PC-3 (cell line): Measurements from ENCODE around the gene IL21R. TPM values are rescaled to one million over a fixed set of nuclear protein-coding genes. Genes with fewer than 3 reads are reported as not detected.
A peak's percentile ranks its signal among the peaks of the same experiment; 100 is the strongest.

Experiments
- ATAC-seq: fragments of 200-7000 bp; cut with Tn5 transposase; 2 replicates; pipeline ENCODE4 v1.9.1; 2020; ENCODE audit warnings: mild to moderate bottlenecking, moderate library complexity
- BruUV-seq: library from RNA; stranded (reverse); fragments of 400-500 nt; replicated peaks from 2 replicates; lab custom pipeline; 2021; lab: Mats Ljungman, UMichigan
- CTCF ChIA-PET: fragments of 300-600 bp; sonication (Branson Sonifier 250); formaldehyde crosslinking; loops from one replicate; lab custom pipeline; 2022; ENCODE audit warnings: antibody characterized with exemption; lab: Charles Lee
- POLR2A ChIA-PET: fragments of 300-600 bp; sonication (Branson Sonifier 250); formaldehyde crosslinking; loops from one replicate; lab custom pipeline; 2022; ENCODE audit warnings: antibody characterized with exemption; ENCODE audit not compliant: unreplicated experiment; lab: Charles Lee
- DNase-seq: peaks from one replicate; pipeline ENCODE4 v3.0.0-alpha.2; 2015
- H2AFZ ChIP-seq: fragments of 300-600 bp; sonication (generic); 2 replicates; pipeline ENCODE4 v1.6.0; 2016; ENCODE audit warnings: antibody characterized with exemption, low read length
- H3F3A ChIP-seq: fragments of 300-600 bp; sonication (generic); one replicate; pipeline ENCODE4 v1.6.0; 2017; ENCODE audit warnings: antibody characterized with exemption, low read length, control low read depth, mild to moderate bottlenecking; ENCODE audit not compliant: unreplicated experiment
- H3K27ac ChIP-seq: fragments of 300-600 bp; sonication (generic); 2 replicates; pipeline ENCODE4 v1.5.1; 2016; ENCODE audit warnings: mild to moderate bottlenecking, low read length
- H3K27me3 ChIP-seq: fragments of 300-600 bp; sonication (generic); 2 replicates; pipeline ENCODE4 v1.6.1; 2016; ENCODE audit warnings: low read length, mixed read lengths
- H3K36me3 ChIP-seq: fragments of 300-600 bp; sonication (generic); 2 replicates; pipeline ENCODE4 v1.6.1; 2016; ENCODE audit warnings: low read depth, mixed run types, low read length, mixed read lengths
- H3K4me1 ChIP-seq: fragments of 300-600 bp; sonication (generic); 2 replicates; pipeline ENCODE4 v1.5.1; 2016; ENCODE audit warnings: low read length; ENCODE audit not compliant: insufficient read depth
- H3K4me2 ChIP-seq: fragments of 300-600 bp; sonication (generic); 2 replicates; pipeline ENCODE4 v1.6.0; 2016; ENCODE audit warnings: low read length
- H3K4me3 ChIP-seq: fragments of 300-600 bp; sonication (generic); 2 replicates; pipeline ENCODE4 v1.5.1; 2016; ENCODE audit warnings: mild to moderate bottlenecking, low read length, mixed read lengths
- H3K79me2 ChIP-seq: fragments of 300-600 bp; sonication (generic); 2 replicates; pipeline ENCODE4 v1.6.1; 2017; ENCODE audit warnings: low read length, mixed read lengths
- H3K9ac ChIP-seq: fragments of 300-600 bp; sonication (generic); 2 replicates; pipeline ENCODE4 v1.6.0; 2016; ENCODE audit warnings: mild to moderate bottlenecking, low read length
- H3K9me2 ChIP-seq: fragments of 300-600 bp; sonication (generic); replicated peaks from 2 replicates; pipeline ENCODE4 v1.6.1; 2016; ENCODE audit warnings: mixed run types, low read length, mixed read lengths
- H3K9me3 ChIP-seq: fragments of 300-600 bp; sonication (generic); 2 replicates; pipeline ENCODE4 v1.6.1; 2016; ENCODE audit warnings: low read length, mixed read lengths
- H4K20me1 ChIP-seq: fragments of 300-600 bp; sonication (generic); 2 replicates; pipeline ENCODE4 v1.6.1; 2016; ENCODE audit warnings: low read length, mixed read lengths
- EZH2 ChIP-seq: fragments of 300-600 bp; sonication (generic); IDR thresholded peaks from one replicate; pipeline ENCODE4 v1.6.1; 2017; ENCODE audit warnings: antibody characterized with exemption, mild to moderate bottlenecking, low read length; ENCODE audit not compliant: unreplicated experiment
- EZH2phosphoT487 ChIP-seq: fragments of 300-600 bp; sonication (generic); IDR thresholded peaks from 2 replicates; pipeline ENCODE4 v1.6.1; 2018; ENCODE audit warnings: mild to moderate bottlenecking, antibody characterized with exemption, low read length, borderline replicate concordance
- intact Hi-C: fragments of 100-400 bp; cut with micrococcal nuclease; formaldehyde crosslinking; loops from 2 replicates; pipeline ENCODE4 v1.9.0; 2023
- total RNA-seq: library from RNA; depleted of rRNA; stranded (reverse); fragments of >200 nt; gene quantifications from 2 replicates; pipeline ENCODE4 v1.2.3, GENCODE V29; 2014
- TF ChIP-seq, protein P1 (sequence below): fragments of 300-600 bp; sonication (generic); conservative IDR thresholded peaks from 2 replicates; pipeline ENCODE4 v1.5.1; 2017; ENCODE audit warnings: antibody characterized with exemption, low read depth, mild to moderate bottlenecking, low read length

Gene IL21R
- total RNA-seq, 1 experiment from 2014 or later = 0.55 TPM

GRCh38 chr16:27373312-27373711 lies 28.7 kb upstream of the IL21R start:
- Histone ChIP-seq H3K79me2 (no peaks in the 10 kb centered on the region), H3K27ac (no peak overlapping the region), H3K4me3 (no peak overlapping the region), H3K27me3 (no peaks in the 10 kb centered on the region), H3F3A (no peaks in the 10 kb centered on the region), H3K9me2 (no peaks in the 10 kb centered on the region), H3K9me3 (no peaks in the 10 kb centered on the region), H4K20me1 (no peaks in the 10 kb centered on the region), H3K4me2 (no peak overlapping the region), H3K36me3 (no peaks in the 10 kb centered on the region), H2AFZ (no peak overlapping the region), H3K4me1 (no peaks in the 10 kb centered on the region), H3K9ac (no peak overlapping the region)
- intact Hi-C loops = no loop called here
- CTCF ChIA-PET = no interaction called here
- POLR2A ChIA-PET = no interaction called here
- ATAC-seq = no peak
- no TSS peak for BruUV-seq
- TF ChIP-seq EZH2phosphoT487 = no peak
- TF ChIP-seq EZH2 = no peak
- TF ChIP-seq, protein P1, sequence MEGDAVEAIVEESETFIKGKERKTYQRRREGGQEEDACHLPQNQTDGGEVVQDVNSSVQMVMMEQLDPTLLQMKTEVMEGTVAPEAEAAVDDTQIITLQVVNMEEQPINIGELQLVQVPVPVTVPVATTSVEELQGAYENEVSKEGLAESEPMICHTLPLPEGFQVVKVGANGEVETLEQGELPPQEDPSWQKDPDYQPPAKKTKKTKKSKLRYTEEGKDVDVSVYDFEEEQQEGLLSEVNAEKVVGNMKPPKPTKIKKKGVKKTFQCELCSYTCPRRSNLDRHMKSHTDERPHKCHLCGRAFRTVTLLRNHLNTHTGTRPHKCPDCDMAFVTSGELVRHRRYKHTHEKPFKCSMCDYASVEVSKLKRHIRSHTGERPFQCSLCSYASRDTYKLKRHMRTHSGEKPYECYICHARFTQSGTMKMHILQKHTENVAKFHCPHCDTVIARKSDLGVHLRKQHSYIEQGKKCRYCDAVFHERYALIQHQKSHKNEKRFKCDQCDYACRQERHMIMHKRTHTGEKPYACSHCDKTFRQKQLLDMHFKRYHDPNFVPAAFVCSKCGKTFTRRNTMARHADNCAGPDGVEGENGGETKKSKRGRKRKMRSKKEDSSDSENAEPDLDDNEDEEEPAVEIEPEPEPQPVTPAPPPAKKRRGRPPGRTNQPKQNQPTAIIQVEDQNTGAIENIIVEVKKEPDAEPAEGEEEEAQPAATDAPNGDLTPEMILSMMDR = no peak
- DNase-seq = no peak

DNA sequence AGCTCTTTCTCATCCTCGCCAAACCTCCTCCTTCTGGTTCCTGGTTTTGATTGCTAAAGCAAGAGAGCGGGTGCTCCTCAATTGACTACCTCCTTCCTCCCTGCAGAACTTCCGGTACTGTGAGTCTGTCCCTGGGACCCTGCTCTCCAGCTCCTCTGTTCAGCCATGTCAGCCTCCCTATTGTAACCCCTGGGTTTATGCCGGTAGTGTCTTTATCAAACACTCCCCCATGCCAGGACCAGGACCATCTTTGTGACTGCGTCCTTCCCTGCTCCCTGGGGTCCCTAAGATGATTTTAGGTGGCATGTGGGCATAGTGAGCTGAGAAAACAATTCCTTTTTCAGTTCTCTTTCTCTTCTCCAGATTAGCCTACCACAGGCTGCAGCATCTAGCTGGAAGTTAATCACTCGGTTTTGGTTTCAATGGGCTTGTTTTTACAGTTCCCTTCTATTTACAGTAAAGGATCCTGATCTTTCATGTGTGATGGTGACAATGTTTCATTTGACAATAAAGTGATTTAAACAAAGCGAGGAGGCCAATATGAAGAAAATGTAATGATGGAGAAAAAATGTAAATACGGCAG lies 27.7 kb upstream of the IL21R start:
- H3K27ac ChIP-seq = no peak overlapping the region
- H4K20me1 ChIP-seq = no peaks in the 10 kb centered on the region
- no peaks in the 10 kb centered on the region for H3F3A ChIP-seq
- DNase-seq (no peak), ATAC-seq (no peak)
- H2AFZ ChIP-seq = no peak overlapping the region
- H3K4me2 ChIP-seq = no peak overlapping the region
- no peaks in the 10 kb centered on the region for H3K36me3 ChIP-seq
- H3K4me1 ChIP-seq = no peaks in the 10 kb centered on the region
- no peaks in the 10 kb centered on the region for H3K79me2 ChIP-seq
- CTCF ChIA-PET = no interaction called here
- no TSS peak for BruUV-seq
- no peak for TF ChIP-seq EZH2
- no peak for TF ChIP-seq EZH2phosphoT487
- TF ChIP-seq, protein P1 = no peak
- no peaks in the 10 kb centered on the region for H3K9me2 ChIP-seq
- intact Hi-C loops = no loop called here
- H3K4me3 ChIP-seq = no peak overlapping the region
- no peaks in the 10 kb centered on the region for H3K27me3 ChIP-seq
- H3K9me3 ChIP-seq = no peaks in the 10 kb centered on the region
- H3K9ac ChIP-seq = no peak overlapping the region
- POLR2A ChIA-PET = no interaction called here

- H3K4me2 ChIP-seq = no peak overlapping the region
- H2AFZ ChIP-seq = no peak overlapping the region
These were observed 27.1 kb upstream of the IL21R start for GRCh38 chr16:27374804-27375425.

More at GRCh38 chr16:27374804-27375425, 27.1 kb upstream of the IL21R start:
- Histone ChIP-seq H3K27me3 (no peaks in the 10 kb centered on the region), H4K20me1 (no peaks in the 10 kb centered on the region), H3K36me3 (no peaks in the 10 kb centered on the region), H3K9ac (no peak overlapping the region), H3F3A (no peaks in the 10 kb centered on the region), H3K9me2 (no peaks in the 10 kb centered on the region), H3K27ac (no peak overlapping the region), H3K9me3 (no peaks in the 10 kb centered on the region), H3K4me3 (no peak overlapping the region), H3K79me2 (no peaks in the 10 kb centered on the region), H3K4me1 (no peaks in the 10 kb centered on the region)
- DNase-seq = peak; percentile 60
- intact Hi-C loops = no loop called here
- BruUV-seq = no TSS peak
- ChIA-PET CTCF (interaction anchor here (0.6 kb wide), 1 partner anchor 60 kb away, joined by 3 read pairs; no protein-coding TSS in a partner anchor), POLR2A (no interaction called here)
- TF ChIP-seq EZH2 = no peak
- TF ChIP-seq, protein P1 = peak; percentile 53
- no peak for TF ChIP-seq EZH2phosphoT487
- peak; percentile 67 for ATAC-seq
